Nucleus accumbens (tissue), 56 donors: ENCODE measurements around the gene CDH24.

Source experiments
- DNase-seq, 56 donors: peaks; one replicate each; lab custom pipeline; 2025; lab: John Stamatoyannopoulos, UW

Gene CDH24

GRCh38 chr14:23091294-23092225 lies 34.2 kb upstream of the CDH24 start:
- DNase-seq: no peak

GRCh38 chr14:23090254-23090636 lies 32.9 kb upstream of the CDH24 start:
- DNase-seq: no peak

GRCh38 chr14:23089498-23090253 lies 32.4 kb upstream of the CDH24 start:
- no peak for DNase-seq

DNA sequence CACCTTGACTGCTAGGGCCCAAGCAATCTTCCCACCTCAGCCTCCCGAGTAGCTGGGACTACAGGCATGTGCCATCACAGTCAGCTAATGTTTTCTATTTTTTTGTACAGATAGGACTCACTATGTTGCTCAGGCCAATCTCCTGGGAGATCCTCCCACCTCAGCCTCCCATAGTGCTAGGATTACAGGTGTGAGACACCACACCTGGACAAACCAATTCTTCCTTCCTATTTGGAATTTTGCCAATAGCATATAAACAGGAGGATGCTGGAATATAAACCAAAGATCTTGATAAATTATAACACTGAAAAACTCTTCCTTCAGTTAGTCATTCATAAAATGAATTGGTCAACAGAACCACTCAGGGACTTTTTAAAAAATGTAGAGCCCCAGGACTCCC lies 29.2 kb upstream of the CDH24 start:
- no peak for DNase-seq

GRCh38 chr14:23085458-23085857 lies 28.1 kb upstream of the CDH24 start:
- DNase-seq: no peak

GRCh38 chr14:23080474-23080873 lies 23.2 kb upstream of the CDH24 start:
- DNase-seq: no peak

DNA sequence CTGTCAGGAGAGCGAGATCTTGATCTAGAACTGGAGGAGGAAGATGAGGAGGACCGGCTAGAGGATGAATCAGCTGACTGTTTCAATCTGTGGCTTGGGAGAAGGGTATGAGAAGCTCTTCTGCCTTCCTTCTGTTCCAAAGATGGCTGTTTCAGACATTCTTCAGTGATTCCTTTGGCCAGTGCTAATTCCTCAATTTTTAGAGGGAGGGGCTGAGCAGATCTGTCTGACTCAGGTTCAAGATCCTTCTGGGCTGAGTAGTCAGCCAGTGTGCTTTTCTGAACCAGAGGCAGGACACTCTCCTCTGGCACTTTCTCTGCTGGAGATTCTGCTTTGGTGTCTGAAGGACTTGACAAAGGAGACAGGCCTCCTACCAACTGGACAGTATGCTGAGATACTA lies 22.4 kb upstream of the CDH24 start:
- no peak for DNase-seq

DNA sequence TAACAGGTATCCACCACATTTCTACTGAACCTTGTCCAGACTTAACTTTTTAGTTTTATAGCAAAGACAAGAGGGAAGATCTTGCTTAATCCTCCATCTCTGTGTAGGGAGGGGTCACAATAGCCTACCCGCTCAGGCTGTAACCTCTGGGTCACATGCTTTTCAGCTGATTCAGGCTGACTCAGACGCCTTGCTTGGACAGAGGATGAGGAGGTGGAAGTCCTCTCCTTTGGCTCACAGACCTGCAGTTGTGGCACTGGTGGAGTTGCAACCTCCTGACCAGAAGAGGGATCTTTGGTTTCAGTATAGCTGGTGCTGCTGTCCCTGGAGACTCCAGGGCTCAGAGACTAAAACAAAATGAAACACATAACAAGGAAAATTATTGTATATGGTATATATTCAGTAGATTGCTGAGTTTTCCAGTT lies 21.4 kb upstream of the CDH24 start:
- DNase-seq: no peak

- no peak for DNase-seq
These were observed 20.6 kb upstream of the CDH24 start for GRCh38 chr14:23077962-23078361.

DNA sequence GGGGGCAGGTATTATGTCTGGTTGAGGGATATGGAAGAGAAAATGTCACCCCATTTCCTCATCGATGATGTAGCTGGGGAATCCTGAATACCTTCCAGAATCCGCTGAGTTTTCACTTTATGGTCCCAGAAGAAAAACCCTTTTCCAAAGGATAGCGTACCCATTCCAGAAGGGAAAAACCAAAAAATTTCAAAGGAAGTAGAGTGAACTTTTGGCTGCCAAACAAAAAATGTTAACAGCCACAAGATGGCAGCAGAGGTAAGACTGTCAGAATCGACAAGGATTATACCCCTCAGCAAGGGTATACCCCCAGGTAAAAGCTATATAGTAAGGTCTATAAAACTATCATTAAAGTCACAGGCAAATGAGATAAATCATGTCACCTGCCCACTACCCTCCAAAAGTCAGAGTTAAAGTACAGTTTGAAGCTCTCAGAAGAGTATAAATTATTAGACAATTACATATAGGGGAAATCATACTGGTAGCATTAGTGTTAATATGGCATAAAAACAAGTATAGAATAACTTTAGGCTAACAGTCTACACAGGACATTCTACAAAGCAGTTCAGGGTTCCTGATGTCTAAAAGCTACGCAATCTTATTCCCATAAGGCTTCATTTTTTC lies 19.6 kb upstream of the CDH24 start:
- no peak for DNase-seq

- no peak for DNase-seq
These were observed 17.6 kb upstream of the CDH24 start for GRCh38 chr14:23074906-23075305.

GRCh38 chr14:23071921-23072539 lies 14.7 kb upstream of the CDH24 start:
- DNase-seq: no peak

- DNase-seq: no peak
These were observed 14.1 kb upstream of the CDH24 start for GRCh38 chr14:23071244-23071920.

DNA sequence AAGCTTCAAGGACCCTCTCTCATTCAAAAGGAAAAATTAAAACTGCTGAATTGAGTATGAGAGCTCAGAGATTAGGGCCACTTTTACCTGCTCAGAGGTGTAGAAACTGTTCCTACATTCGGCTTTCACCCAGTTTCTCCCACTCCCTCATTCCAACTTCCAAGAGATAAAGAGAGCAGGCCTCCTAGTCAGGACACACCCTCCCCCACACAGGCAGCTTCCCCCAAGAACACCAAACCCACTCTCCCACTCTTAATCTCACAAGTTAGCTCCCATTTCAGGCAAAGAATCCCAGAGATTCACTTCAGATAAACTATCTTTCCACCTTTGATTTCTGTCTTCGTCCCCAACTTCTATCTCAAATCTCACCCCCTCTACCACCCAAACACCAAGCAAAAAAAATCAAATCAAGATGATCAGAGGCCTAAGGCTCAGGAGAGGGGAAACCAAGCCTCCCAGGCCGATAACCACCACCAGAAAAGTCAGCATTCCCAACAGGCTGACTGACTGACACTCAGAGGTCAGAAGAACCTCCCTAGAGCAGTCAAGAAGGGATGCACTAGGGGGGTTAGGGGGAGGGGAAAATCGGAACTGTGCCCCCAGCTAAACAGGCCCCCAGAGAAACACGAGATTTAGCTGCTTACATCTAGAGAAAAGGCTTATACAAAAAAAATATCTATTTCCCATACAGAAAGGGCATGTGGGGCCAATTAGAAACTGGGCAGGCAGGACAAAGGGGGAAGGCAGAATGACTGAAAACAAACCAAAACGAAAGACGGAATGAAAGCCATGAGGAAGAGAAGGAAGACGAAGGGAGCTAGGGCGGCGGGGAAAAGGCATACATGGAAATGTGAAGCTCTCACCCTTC lies 13.2 kb upstream of the CDH24 start:
- no peak for DNase-seq

DNA sequence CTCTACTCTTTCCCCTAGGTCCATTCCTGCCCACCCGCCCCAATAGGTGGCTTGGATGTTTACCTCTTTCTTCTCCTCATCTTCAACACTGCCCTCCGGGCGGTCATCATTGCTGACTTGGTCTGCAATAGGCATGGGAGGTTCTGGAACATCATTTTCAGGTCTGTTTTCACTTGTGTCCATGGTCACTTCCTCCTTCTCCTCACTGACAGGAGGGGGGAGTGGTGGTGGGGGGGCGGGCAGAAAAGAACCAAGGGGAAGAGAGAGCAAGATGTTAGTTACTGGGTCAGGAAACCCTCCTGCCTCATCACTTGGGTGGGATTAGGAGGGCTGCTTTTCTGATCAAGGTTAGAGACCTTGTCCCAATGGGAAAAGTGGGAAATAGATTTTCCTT lies 12.1 kb upstream of the CDH24 start:
- no peak for DNase-seq

DNA sequence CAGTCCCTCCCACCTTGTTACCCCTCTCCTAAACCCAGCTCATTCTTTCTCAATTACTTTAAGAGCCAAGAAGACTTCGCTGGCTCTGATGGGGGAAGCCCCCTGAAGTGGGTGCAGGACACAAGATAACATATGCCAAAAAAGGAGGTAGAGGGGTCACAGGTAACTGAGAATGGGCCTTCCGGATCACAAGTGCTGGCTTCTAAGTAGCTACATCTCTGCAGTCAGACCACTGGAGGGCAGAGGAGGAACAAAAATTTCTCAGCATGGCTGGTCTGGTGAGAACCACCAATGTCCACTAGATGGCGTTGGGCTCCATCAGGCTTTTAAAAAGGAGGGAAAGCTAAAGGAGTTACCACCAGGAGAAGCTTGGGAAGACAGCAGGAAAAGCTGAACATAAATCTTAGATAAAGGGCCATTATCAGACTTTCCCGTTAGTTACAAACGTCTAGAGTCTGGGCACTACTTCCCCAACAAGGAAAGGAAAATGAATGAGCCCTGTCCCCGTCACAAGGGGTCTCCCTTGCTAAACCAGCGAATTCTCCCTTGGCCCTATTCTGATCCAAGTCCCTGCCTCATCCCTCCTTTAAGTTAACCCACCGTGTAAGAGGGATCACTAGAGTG lies 11.6 kb upstream of the CDH24 start:
- no peak for DNase-seq

- no peak for DNase-seq
These were observed 10.8 kb upstream of the CDH24 start for GRCh38 chr14:23067847-23068788.
